Bronchial epithelial cell (primary cell): ENCODE data around the gene BTBD1. TPM values are rescaled to one million over a fixed set of nuclear protein-coding genes. Genes with fewer than 3 reads are reported as not detected.

Source experiments
- DNase-seq: peaks from one replicate; pipeline ENCODE4 v3.0.0-alpha.2; 2010; ENCODE audit warnings: low read depth
- FAIRE-seq: peaks from 2 replicates; lab custom pipeline; 2011; peaks lifted over from hg19 to GRCh38; lab: Jason Lieb, UNC
- H3K27me3 ChIP-seq: 2 replicates; pipeline ENCODE4 v1.5.1; 2011; ENCODE audit warnings: low read length; ENCODE audit not compliant: control insufficient read depth, insufficient read depth
- H3K36me3 ChIP-seq: 2 replicates; pipeline ENCODE4 v1.5.1; 2011; ENCODE audit warnings: low read length; ENCODE audit not compliant: control insufficient read depth, insufficient read depth
- H3K4me3 ChIP-seq: 2 replicates; pipeline ENCODE4 v1.5.1; 2011; ENCODE audit warnings: mild to moderate bottlenecking, low read depth, low read length, control low read depth
- total RNA-seq: library from RNA; depleted of rRNA; stranded (reverse); fragments of >200 nt; gene quantifications from 2 replicates; pipeline ENCODE4 v1.2.1, GENCODE V29; 2014
- TF ChIP-seq, protein P1 (sequence below): IDR thresholded peaks from 2 replicates; pipeline ENCODE4 v1.5.1; 2011; ENCODE audit warnings: mild to moderate bottlenecking, moderate library complexity, low read length, control low read depth, inconsistent platforms; ENCODE audit not compliant: insufficient read depth, severe bottlenecking

BTBD1 gene
- total RNA-seq, 1 donor from 2014 or later = 78.2 TPM

DNA sequence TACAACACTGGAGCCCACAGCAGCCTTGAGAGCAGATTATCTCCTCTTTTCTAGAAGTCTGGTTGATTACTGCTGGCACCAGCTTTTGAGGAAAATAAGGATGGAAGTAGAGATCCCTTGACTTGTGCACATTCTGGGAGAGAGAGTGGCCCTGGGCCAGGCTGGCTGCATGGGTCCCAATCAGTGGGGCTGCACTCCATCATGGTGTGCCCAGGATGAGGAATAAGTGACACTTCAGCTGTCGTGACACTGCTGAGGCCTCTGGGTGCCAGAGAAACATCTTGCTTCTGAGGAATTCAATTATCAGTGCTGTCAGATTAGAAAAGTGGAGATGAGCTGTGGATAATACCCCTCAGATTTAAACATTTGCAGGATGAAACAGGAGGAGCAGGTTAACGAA lies 72.0 kb downstream of the BTBD1 start:
- H3K4me3 ChIP-seq = no peak overlapping the region
- TF ChIP-seq, protein P1, sequence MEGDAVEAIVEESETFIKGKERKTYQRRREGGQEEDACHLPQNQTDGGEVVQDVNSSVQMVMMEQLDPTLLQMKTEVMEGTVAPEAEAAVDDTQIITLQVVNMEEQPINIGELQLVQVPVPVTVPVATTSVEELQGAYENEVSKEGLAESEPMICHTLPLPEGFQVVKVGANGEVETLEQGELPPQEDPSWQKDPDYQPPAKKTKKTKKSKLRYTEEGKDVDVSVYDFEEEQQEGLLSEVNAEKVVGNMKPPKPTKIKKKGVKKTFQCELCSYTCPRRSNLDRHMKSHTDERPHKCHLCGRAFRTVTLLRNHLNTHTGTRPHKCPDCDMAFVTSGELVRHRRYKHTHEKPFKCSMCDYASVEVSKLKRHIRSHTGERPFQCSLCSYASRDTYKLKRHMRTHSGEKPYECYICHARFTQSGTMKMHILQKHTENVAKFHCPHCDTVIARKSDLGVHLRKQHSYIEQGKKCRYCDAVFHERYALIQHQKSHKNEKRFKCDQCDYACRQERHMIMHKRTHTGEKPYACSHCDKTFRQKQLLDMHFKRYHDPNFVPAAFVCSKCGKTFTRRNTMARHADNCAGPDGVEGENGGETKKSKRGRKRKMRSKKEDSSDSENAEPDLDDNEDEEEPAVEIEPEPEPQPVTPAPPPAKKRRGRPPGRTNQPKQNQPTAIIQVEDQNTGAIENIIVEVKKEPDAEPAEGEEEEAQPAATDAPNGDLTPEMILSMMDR = no peak
- DNase-seq = no peak
- no peak for FAIRE-seq
- no peaks in the 10 kb centered on the region for H3K36me3 ChIP-seq
- no peaks in the 10 kb centered on the region for H3K27me3 ChIP-seq

DNA sequence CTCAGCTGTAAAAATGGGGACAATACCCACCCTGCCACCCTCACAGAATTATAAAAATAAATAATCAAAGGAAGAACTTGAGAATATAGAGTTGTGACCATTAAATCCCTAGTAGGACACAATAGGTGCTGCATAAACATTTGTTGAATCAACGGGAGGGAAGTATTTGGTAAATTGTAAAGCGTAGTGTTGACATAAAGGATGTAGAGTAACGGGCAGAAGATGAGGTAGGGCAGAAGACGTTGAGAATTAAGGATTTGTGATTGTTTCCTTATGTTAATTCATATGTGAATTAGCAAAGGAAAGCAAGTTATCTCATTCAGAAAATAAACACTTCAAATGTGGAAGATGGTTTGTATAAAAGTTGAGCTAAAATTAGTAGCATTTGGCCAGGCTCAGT lies 73.9 kb downstream of the BTBD1 start:
- Histone ChIP-seq H3K27me3 (no peaks in the 10 kb centered on the region), H3K36me3 (peaks cover 1% of the 10 kb centered on the region), H3K4me3 (no peak overlapping the region)
- no peak for DNase-seq
- TF ChIP-seq, protein P1 = no peak
- no peak for FAIRE-seq

DNA sequence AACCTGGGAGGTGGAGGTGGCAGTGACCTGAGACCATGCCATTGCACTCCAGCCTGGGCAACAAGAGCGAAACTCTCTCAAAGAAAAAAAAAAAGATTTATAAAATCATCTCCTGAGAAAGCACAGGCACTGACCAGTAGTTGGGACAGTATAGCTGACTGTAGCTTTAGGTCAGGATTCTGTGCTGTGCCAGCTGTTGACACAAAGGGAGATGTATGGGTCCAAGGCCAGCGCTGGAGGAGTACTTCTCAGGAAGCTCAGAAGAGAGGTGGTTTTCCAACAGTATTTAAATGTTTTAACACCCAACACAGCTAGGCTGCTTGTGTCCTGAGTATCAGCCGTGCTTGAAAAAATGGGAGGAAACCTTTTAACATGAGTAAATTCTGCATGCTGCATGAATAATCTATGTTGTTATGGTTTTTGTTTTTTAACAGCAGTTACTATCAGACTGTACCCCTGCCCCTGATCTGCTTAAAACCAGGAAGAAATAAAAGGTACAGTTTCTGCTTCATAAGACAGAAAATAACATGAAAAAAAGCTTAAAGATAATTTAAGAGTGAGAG lies 74.5 kb downstream of the BTBD1 start:
- FAIRE-seq = no peak
- H3K4me3 ChIP-seq = no peak overlapping the region
- TF ChIP-seq, protein P1 = no peak
- H3K27me3 ChIP-seq = no peaks in the 10 kb centered on the region
- H3K36me3 ChIP-seq = peaks cover 1% of the 10 kb centered on the region
- DNase-seq = no peak

DNA sequence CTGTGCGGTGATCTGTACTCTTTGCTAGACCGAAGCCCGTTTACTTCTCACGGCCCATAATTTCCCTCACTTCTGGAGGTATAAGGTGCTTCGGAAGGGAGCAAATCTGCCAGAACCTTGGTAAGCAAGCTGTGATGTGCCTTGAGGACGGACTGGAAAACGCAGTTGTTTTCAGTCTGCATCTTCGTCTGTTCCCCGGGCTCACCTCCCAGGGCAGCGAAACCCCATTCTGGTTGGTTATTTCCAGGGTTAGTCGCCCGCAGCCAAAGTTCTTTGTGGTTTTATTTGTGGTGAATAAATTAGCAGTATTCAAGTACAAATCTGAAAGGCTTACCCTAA lies 80.6 kb downstream of the BTBD1 start:
- Histone ChIP-seq H3K4me3 (peak overlapping the region; percentile 54), H3K36me3 (peaks cover 1% of the 10 kb centered on the region), H3K27me3 (no peaks in the 10 kb centered on the region)
- FAIRE-seq (no peak), DNase-seq (peak; percentile 20)
- TF ChIP-seq, protein P1 = no peak

DNA sequence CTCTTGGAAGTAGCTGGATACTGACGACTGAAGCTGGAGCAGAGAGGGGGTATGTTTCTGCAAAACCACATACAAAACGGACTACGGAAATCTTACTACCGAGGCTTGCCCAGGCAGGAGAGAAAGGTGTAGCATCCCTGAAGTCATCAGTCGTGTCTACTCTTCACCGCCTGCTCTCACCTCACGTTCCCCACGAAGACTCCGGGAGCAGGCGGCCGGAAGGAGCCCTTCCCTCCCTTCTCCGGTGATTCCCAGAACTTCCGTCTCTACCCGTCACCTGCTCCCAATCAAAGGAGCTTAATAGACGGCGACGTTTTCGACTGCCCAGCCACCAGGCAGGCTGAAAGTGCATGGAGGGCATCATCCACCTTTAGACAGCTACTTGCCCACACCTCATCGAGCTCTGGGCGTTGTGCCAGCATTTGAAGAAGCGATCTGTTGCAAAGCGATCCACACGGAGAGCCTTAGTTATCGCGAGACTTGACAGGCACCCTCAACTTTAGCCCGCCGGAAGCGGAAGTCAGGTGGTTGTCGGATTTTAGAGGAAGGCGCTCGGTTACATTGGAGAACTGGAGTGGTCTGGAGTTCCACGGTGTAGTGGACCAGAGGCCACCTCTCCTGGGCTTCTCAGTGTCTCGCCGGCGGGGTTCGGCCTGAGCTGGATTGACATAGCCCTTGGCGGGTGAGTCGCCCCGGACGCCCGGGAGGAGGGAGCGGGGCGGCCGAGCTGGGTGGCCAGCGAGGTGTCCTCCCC lies 81.2 kb downstream of the BTBD1 start, which contains the start of gene RAMAC:
RAMAC (plus strand) TSS at position 523 of the 754 bp plus-strand sequence. CDS start 2,809 bp downstream, outside the sequence.
- H3K36me3 ChIP-seq = peaks cover 1% of the 10 kb centered on the region
- H3K27me3 ChIP-seq = no peaks in the 10 kb centered on the region
- DNase-seq (peak; percentile 92), FAIRE-seq (peak; percentile 23)
- TF ChIP-seq, protein P1 = no peak
- H3K4me3 ChIP-seq = peak within 1 kb of the TSS; percentile 54
